ENCODE data around the gene HMCN1.

HMCN1 gene

GRCh38 chr1:185974367-185975170 is 240.4 kb downstream of the HMCN1 start:
- in situ Hi-C loops (cut with MboI; ENCODE audit: low sequenced_read_pairs, unreplicated experiment): no loop called here
- no peak for DNase-seq (ENCODE audit: low spot score)
- no peak for TF ChIP-seq CTCF (IDR thresholded peaks at IDR 0.05; ENCODE audit: borderline replicate concordance, control extremely low read depth, extremely low read depth, insufficient read depth, missing control alignments)

- no peak for DNase-seq (ENCODE audit: low spot score)
- no peak for TF ChIP-seq CTCF (IDR thresholded peaks at IDR 0.05; ENCODE audit: borderline replicate concordance, control extremely low read depth, extremely low read depth, insufficient read depth, missing control alignments)
- in situ Hi-C loops (cut with MboI; ENCODE audit: low sequenced_read_pairs, unreplicated experiment): no loop called here
These were observed 246.7 kb downstream of the HMCN1 start for GRCh38 chr1:185980891-185981290.

- no peak for DNase-seq (ENCODE audit: low spot score)
- TF ChIP-seq CTCF (IDR thresholded peaks at IDR 0.05; ENCODE audit: borderline replicate concordance, control extremely low read depth, extremely low read depth, insufficient read depth, missing control alignments): no peak
- in situ Hi-C loops (cut with MboI; ENCODE audit: low sequenced_read_pairs, unreplicated experiment): no loop called here
These were observed 250.1 kb downstream of the HMCN1 start for GRCh38 chr1:185984113-185984836.

GRCh38 chr1:185987611-185988321 is 253.6 kb downstream of the HMCN1 start:
- TF ChIP-seq CTCF (IDR thresholded peaks at IDR 0.05; ENCODE audit: borderline replicate concordance, control extremely low read depth, extremely low read depth, insufficient read depth, missing control alignments): no peak
- in situ Hi-C loops (cut with MboI; ENCODE audit: low sequenced_read_pairs, unreplicated experiment): no loop called here
- DNase-seq (ENCODE audit: low spot score): no peak

GRCh38 chr1:185990565-185990964 is 256.4 kb downstream of the HMCN1 start:
- TF ChIP-seq CTCF (IDR thresholded peaks at IDR 0.05; ENCODE audit: borderline replicate concordance, control extremely low read depth, extremely low read depth, insufficient read depth, missing control alignments): no peak
- no peak for DNase-seq (ENCODE audit: low spot score)
- in situ Hi-C loops (cut with MboI; ENCODE audit: low sequenced_read_pairs, unreplicated experiment): no loop called here

- TF ChIP-seq CTCF (IDR thresholded peaks at IDR 0.05; ENCODE audit: borderline replicate concordance, control extremely low read depth, extremely low read depth, insufficient read depth, missing control alignments): no peak
- DNase-seq (ENCODE audit: low spot score): no peak
- in situ Hi-C loops (cut with MboI; ENCODE audit: low sequenced_read_pairs, unreplicated experiment): no loop called here
These were observed 257.1 kb downstream of the HMCN1 start for GRCh38 chr1:185991266-185991665.
